H1 (cell line): ENCODE results near the gene FIBIN. TPM values are rescaled to one million over a fixed set of nuclear protein-coding genes. Genes with fewer than 3 reads are reported as not detected.

Experiments used
- CTCF ChIA-PET: fragments of 300-600 bp; sonication (Branson Sonifier 250); formaldehyde crosslinking; loops from one replicate; lab custom pipeline; 2021; ENCODE audit not compliant: partially characterized antibody; lab: Charles Lee
- POLR2A ChIA-PET: fragments of 300-600 bp; sonication (Branson Sonifier 250); formaldehyde crosslinking; loops from one replicate; lab custom pipeline; 2021; ENCODE audit warnings: inconsistent platforms; ENCODE audit not compliant: partially characterized antibody; lab: Charles Lee
- DNase-seq, 2 experiments: peaks; one replicate each; pipeline versions ENCODE4 v3.0.0 to v3.0.0-alpha.2; 2010 to 2022; ENCODE audit warnings: low spot score in 2 of 2, low read depth in 1 of 2, mixed read lengths in 1 of 2
- FAIRE-seq: peaks from 2 replicates; lab custom pipeline; 2011; peaks lifted over from hg19 to GRCh38; lab: Jason Lieb, UNC
- H2AFZ ChIP-seq: 2 replicates; pipeline ENCODE4 v1.8.1; 2012; ENCODE audit warnings: low read length, inconsistent platforms
- H2AK5ac ChIP-seq: 2 replicates; pipeline ENCODE4 v1.6.1; 2013; ENCODE audit warnings: low read depth, low read length
- H2BK120ac ChIP-seq: replicated peaks from 2 replicates; pipeline ENCODE3; 2013; ENCODE audit warnings: low read depth, low read length, inconsistent platforms
- H2BK12ac ChIP-seq: 2 replicates; pipeline ENCODE4 v1.6.1; 2013; ENCODE audit warnings: low read depth, low read length
- H2BK15ac ChIP-seq: 2 replicates; pipeline ENCODE4 v1.6.1; 2013; ENCODE audit warnings: low read length
- H2BK20ac ChIP-seq: 2 replicates; pipeline ENCODE4 v1.6.1; 2013; ENCODE audit warnings: low read length
- H2BK5ac ChIP-seq: 2 replicates; pipeline ENCODE4 v1.6.1; 2013; ENCODE audit warnings: low read depth, low read length
- H3K14ac ChIP-seq: 2 replicates; pipeline ENCODE4 v1.6.1; 2013; ENCODE audit warnings: inconsistent platforms; ENCODE audit not compliant: insufficient read length
- H3K18ac ChIP-seq: 2 replicates; pipeline ENCODE4 v1.6.1; 2013; ENCODE audit warnings: low read length; ENCODE audit errors: extremely low read depth
- H3K23ac ChIP-seq: 2 replicates; pipeline ENCODE4 v1.6.1; 2013; ENCODE audit warnings: inconsistent platforms; ENCODE audit not compliant: insufficient read length
- H3K23me2 ChIP-seq: 2 replicates; pipeline ENCODE4 v1.6.1; 2013; ENCODE audit warnings: low read depth, low read length
- H3K27ac ChIP-seq: 2 replicates; pipeline ENCODE4 v1.6.1; 2011; ENCODE audit warnings: low read depth, low read length, inconsistent platforms
- H3K27me3 ChIP-seq, 4 experiments: replicated peaks in 1 of 4; 1 replicate in 1 of 4; 2 replicates in 3 of 4; pipeline versions ENCODE4 v1.6.1 to v1.8.1; 2011 to 2013; ENCODE audit warnings: low read length in 3 of 4, mild to moderate bottlenecking in 3 of 4, inconsistent platforms in 2 of 4, mixed read lengths in 2 of 4, moderate library complexity in 1 of 4; ENCODE audit not compliant: control insufficient read depth in 3 of 4, insufficient read depth in 3 of 4; ENCODE audit errors: extremely low read depth in 1 of 4
- H3K36me3 ChIP-seq, 4 experiments: 2 replicates each; pipeline versions ENCODE4 v1.6.1 to v1.8.1; 2011 to 2013; ENCODE audit warnings: mild to moderate bottlenecking in 4 of 4, low read length in 3 of 4, moderate library complexity in 2 of 4, control low read depth in 1 of 4, inconsistent platforms in 1 of 4; ENCODE audit not compliant: insufficient read depth in 4 of 4, control insufficient read depth in 2 of 4
- H3K4ac ChIP-seq: replicated peaks from 2 replicates; pipeline ENCODE3; 2013; ENCODE audit warnings: low read length, low read depth, mixed read lengths, inconsistent platforms; ENCODE audit not compliant: insufficient read length
- H3K4me1 ChIP-seq, 4 experiments: replicated peaks in 1 of 4; 1 replicate in 1 of 4; 2 replicates in 3 of 4; pipeline versions ENCODE4 v1.6.1 to v1.8.1; 2011 to 2013; ENCODE audit warnings: low read length in 3 of 4, inconsistent platforms in 2 of 4, mixed read lengths in 1 of 4; ENCODE audit not compliant: insufficient read depth in 4 of 4, control insufficient read depth in 3 of 4
- H3K4me2 ChIP-seq, 2 experiments: 2 replicates each; pipeline versions ENCODE4 v1.6.1 to v1.8.1; 2011 to 2013; ENCODE audit warnings: low read depth in 2 of 2, low read length in 2 of 2, control low read depth in 1 of 2, inconsistent platforms in 1 of 2, mild to moderate bottlenecking in 1 of 2; ENCODE audit not compliant: insufficient read depth in 1 of 2
- H3K4me3 ChIP-seq, 4 experiments: fragments of 200-600, 300-600 bp in 1 of 4; sonication (generic), shearing (Covaris generic), sonication (Bioruptor Twin) in 1 of 4; 2 replicates each; pipeline versions ENCODE4 v1.5.1 to v1.8.1; 2011 to 2016; ENCODE audit warnings: low read length in 4 of 4, low read depth in 3 of 4, control low read depth in 2 of 4, inconsistent platforms in 2 of 4, mild to moderate bottlenecking in 2 of 4, mixed read lengths in 1 of 4, moderate library complexity in 1 of 4; ENCODE audit not compliant: insufficient read depth in 2 of 4; ENCODE audit errors: extremely low read depth in 1 of 4
- H3K56ac ChIP-seq: replicated peaks from 2 replicates; pipeline ENCODE3; 2013; ENCODE audit warnings: low read depth, mild to moderate bottlenecking, mixed read lengths, low read length, inconsistent platforms; ENCODE audit not compliant: insufficient read length
- H3K79me1 ChIP-seq: 2 replicates; pipeline ENCODE4 v1.6.1; 2013; ENCODE audit warnings: low read depth, low read length, control low read depth
- H3K79me2 ChIP-seq, 2 experiments: 2 replicates each; pipeline versions ENCODE4 v1.6.1 to v1.8.1; 2012 to 2013; ENCODE audit warnings: low read length in 2 of 2, mild to moderate bottlenecking in 2 of 2, inconsistent platforms in 1 of 2; ENCODE audit not compliant: insufficient read depth in 2 of 2, control insufficient read depth in 1 of 2
- H3K9ac ChIP-seq, 4 experiments: replicated peaks in 1 of 4; 1 replicate in 1 of 4; 2 replicates in 3 of 4; pipeline versions ENCODE4 v1.6.1 to v1.8.1; 2011 to 2013; ENCODE audit warnings: low read depth in 3 of 4, low read length in 3 of 4, control low read depth in 2 of 4, mild to moderate bottlenecking in 2 of 4, moderate library complexity in 2 of 4, inconsistent platforms in 1 of 4; ENCODE audit errors: extremely low read depth in 1 of 4
- H3K9me3 ChIP-seq, 2 experiments: 2 replicates each; pipeline versions ENCODE4 v1.6.1 to v1.8.1; 2012 to 2013; ENCODE audit warnings: mild to moderate bottlenecking in 2 of 2, moderate library complexity in 2 of 2, control low read depth in 1 of 2, inconsistent platforms in 1 of 2, low read depth in 1 of 2, low read length in 1 of 2, mixed read lengths in 1 of 2; ENCODE audit not compliant: insufficient read depth in 2 of 2
- H4K20me1 ChIP-seq, 2 experiments: replicated peaks in 1 of 2; 2 replicates each; pipeline versions ENCODE3 to v1.8.1; 2011 to 2013; ENCODE audit warnings: inconsistent platforms in 2 of 2, low read length in 2 of 2, mild to moderate bottlenecking in 1 of 2; ENCODE audit not compliant: insufficient read depth in 2 of 2, control insufficient read depth in 1 of 2
- H4K5ac ChIP-seq: 2 replicates; pipeline ENCODE4 v1.6.1; 2013; ENCODE audit warnings: low read length, low read depth, mixed read lengths, inconsistent platforms; ENCODE audit not compliant: insufficient read length
- H4K8ac ChIP-seq: 2 replicates; pipeline ENCODE4 v1.8.0; 2013; ENCODE audit warnings: mild to moderate bottlenecking, moderate library complexity, low read length, inconsistent platforms; ENCODE audit not compliant: insufficient read depth; ENCODE audit errors: extremely low read depth
- H4K91ac ChIP-seq: replicated peaks from 2 replicates; pipeline ENCODE3; 2013; ENCODE audit warnings: low read length, mixed read lengths, inconsistent platforms; ENCODE audit not compliant: insufficient read length
- TAF1 ChIP-seq: IDR thresholded peaks from 2 replicates; pipeline ENCODE4 v1.6.1; 2011; ENCODE audit warnings: mild to moderate bottlenecking, low read depth, low read length
- WGBS, 2 experiments: shearing (Covaris generic) in 1 of 2; methylation state at CpG; one replicate each; pipeline versions ENCODE4 v1.1.6 to v1.1.7; 2013 to 2015; ENCODE audit warnings: low lambda C conversion rate in 2 of 2, mixed read lengths in 2 of 2, inconsistent platforms in 1 of 2, low coverage in 1 of 2, missing lambda C conversion rate in 1 of 2; ENCODE audit not compliant: insufficient replicate concordance in 2 of 2, insufficient coverage in 1 of 2, insufficient read length in 1 of 2; ENCODE audit errors: extremely low coverage in 1 of 2, missing lambda C conversion rate in 1 of 2; 5-methylcytosine and 5-hydroxymethylcytosine counted together
- polyA plus RNA-seq, 7 experiments: library from polyadenylated mRNA; depleted of rRNA in 3 of 7; stranded (reverse) in 5 of 7; unstranded in 2 of 7; fragments of >200 nt in 5 of 7; fragments of 200-250 nt in 2 of 7; gene quantifications; 1 replicate in 5 of 7; 2 replicates in 1 of 7; 4 replicates in 1 of 7; pipeline versions ENCODE4 v1.2.1 to v1.2.3, GENCODE V29; 2011 to 2013; ENCODE audit warnings: missing spikeins in 2 of 7, mixed read lengths in 2 of 7
- total RNA-seq: library from RNA; stranded (reverse); fragmentation: NEBNext Ultra II Directional; extraction: Animal tissue kit (Norgen Biotek cat#: 25700); gene quantifications from 2 replicates; pipeline ENCODE4 v1.2.1, GENCODE V29; 2021
- TF ChIP-seq, protein P1 (sequence below): IDR thresholded peaks from 2 replicates; pipeline ENCODE4 v1.6.1; 2011; ENCODE audit warnings: low read length, improper control_type of control experiment

FIBIN gene
- total and polyA plus RNA-seq, 2 of the 8 experiments (the other 6 are each of a cell fraction or from before 2014, with no cell fraction given) = 0.38 to 0.45 TPM

DNA sequence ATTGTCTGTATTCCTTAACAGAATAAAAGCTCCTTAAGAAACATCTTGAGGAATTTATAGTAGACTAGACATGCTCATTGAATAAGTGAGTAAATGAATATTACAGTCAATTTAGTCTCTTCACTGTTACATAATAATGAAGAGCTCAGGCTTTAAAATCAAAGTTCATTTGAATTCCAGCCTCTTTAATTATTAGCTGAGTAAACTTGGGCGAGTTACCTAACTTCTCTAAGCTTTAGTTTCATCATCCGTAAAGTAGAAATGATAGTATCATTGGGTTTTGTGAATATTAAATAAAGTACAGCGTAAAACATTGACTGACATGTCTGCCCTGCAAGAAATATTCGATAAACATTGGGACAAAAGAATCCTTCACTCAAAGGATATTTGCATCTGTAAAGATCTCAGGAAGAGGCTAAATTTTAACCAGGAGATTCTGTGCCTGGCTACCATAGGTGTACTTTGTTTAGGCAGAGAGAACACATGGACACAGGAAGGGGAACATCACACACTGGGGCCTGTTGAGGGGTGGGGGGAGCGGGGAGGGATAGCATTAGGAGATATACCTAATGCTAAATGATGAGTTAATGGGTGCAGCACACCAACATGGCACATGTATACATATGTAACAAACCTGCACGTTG is 31.5 kb downstream of the FIBIN start:
- H3K9me3 ChIP-seq = no peaks in the 10 kb centered on the region
- H3K79me2 ChIP-seq = no peaks in the 10 kb centered on the region
- no peak overlapping the region for H4K5ac ChIP-seq
- no peak overlapping the region for H4K91ac ChIP-seq
- H2BK120ac ChIP-seq = no peak overlapping the region
- H2BK20ac ChIP-seq = no peak overlapping the region
- H3K79me1 ChIP-seq = no peaks in the 10 kb centered on the region
- no peak overlapping the region for H3K4ac ChIP-seq
- H3K18ac ChIP-seq = no peak overlapping the region
- H3K56ac ChIP-seq = no peak overlapping the region
- no peak overlapping the region for H2BK5ac ChIP-seq
- no peak overlapping the region for H3K9ac ChIP-seq
- H4K8ac ChIP-seq = no peak overlapping the region
- no peak overlapping the region for H3K4me3 ChIP-seq
- no peak overlapping the region for H2AK5ac ChIP-seq
- H2BK12ac ChIP-seq = no peak overlapping the region
- no peak overlapping the region for H3K27ac ChIP-seq
- no peaks in the 10 kb centered on the region for H3K23me2 ChIP-seq
- WGBS, 2 experiments = 78% methylated on average over 5 of the region's 6 CpGs; no CpG with 5 or more reads in 1 of the 2 experiments
- no peak overlapping the region for H3K14ac ChIP-seq
- no peak overlapping the region for H2AFZ ChIP-seq
- no peaks in the 10 kb centered on the region for H4K20me1 ChIP-seq
- H3K23ac ChIP-seq = no peak overlapping the region
- H3K4me2 ChIP-seq = no peak overlapping the region
- H3K27me3 ChIP-seq = no peaks in the 10 kb centered on the region
- H3K36me3 ChIP-seq = no peaks in the 10 kb centered on the region
- ChIA-PET POLR2A (no interaction called here), CTCF (interaction anchor here (0.5 kb wide), 1 partner anchor 59 kb away, joined by 5 read pairs; no protein-coding TSS in a partner anchor)
- DNase-seq = no peak
- H3K4me1 ChIP-seq = no peaks in the 10 kb centered on the region
- no peak overlapping the region for H2BK15ac ChIP-seq
- no peak for FAIRE-seq
- TF ChIP-seq, protein P1, sequence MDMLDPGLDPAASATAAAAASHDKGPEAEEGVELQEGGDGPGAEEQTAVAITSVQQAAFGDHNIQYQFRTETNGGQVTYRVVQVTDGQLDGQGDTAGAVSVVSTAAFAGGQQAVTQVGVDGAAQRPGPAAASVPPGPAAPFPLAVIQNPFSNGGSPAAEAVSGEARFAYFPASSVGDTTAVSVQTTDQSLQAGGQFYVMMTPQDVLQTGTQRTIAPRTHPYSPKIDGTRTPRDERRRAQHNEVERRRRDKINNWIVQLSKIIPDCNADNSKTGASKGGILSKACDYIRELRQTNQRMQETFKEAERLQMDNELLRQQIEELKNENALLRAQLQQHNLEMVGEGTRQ = no peak
- no peak for TF ChIP-seq TAF1
